Fibroblast of pulmonary artery (primary cell): ENCODE data around the gene CDC25B.
A peak's percentile ranks its signal among the peaks of the same experiment; 100 is the strongest.

Source experiments
- DNase-seq: peaks from one replicate; pipeline ENCODE4 v3.0.0-alpha.2; 2010; ENCODE audit warnings: low read depth
- H3K4me3 ChIP-seq: replicated peaks from 2 replicates; pipeline ENCODE4 v1.5.1; 2011; ENCODE audit warnings: low read depth, mild to moderate bottlenecking, control low read depth, low read length, moderate library complexity
- CTCF ChIP-seq: IDR thresholded peaks from 2 replicates; pipeline ENCODE4 v1.5.1; 2011; ENCODE audit warnings: mild to moderate bottlenecking, control low read depth, low read length, inconsistent platforms; ENCODE audit errors: missing control alignments

Gene CDC25B

GRCh38 chr20:3794701-3795420, 1.2 kb upstream of the CDC25B start:
- H3K4me3 ChIP-seq = peak overlapping the region; percentile 93
- DNase-seq = no peak
- TF ChIP-seq CTCF = no peak

GRCh38 chr20:3796477-3797225, 541 bp downstream of the CDC25B start:
- H3K4me3 ChIP-seq = peak overlapping the region; percentile 93
- TF ChIP-seq CTCF = no peak
- no peak for DNase-seq

GRCh38 chr20:3797226-3797545, 1.1 kb downstream of the CDC25B start:
- DNase-seq = no peak
- no peak for TF ChIP-seq CTCF

GRCh38 chr20:3797592-3798372, 1.7 kb downstream of the CDC25B start:
- DNase-seq = no peak
- no peak for TF ChIP-seq CTCF
- H3K4me3 ChIP-seq = peak overlapping the region; percentile 93

More at GRCh38 chr20:3797226-3797545, 1.1 kb downstream of the CDC25B start:
- peak overlapping the region; percentile 93 for H3K4me3 ChIP-seq

- DNase-seq = no peak
- peak overlapping the region; percentile 93 for H3K4me3 ChIP-seq
- TF ChIP-seq CTCF = no peak
Observed at GRCh38 chr20:3798373-3798768, 2.3 kb downstream of the CDC25B start.

GRCh38 chr20:3798908-3799248, 2.8 kb downstream of the CDC25B start:
- no peak for DNase-seq
- peak overlapping the region; percentile 93 for H3K4me3 ChIP-seq
- no peak for TF ChIP-seq CTCF
